GM21786 (cell line): ENCODE results near the gene ARFIP1.
A peak's percentile ranks its signal among the peaks of the same experiment; 100 is the strongest.
"Not testable (repeated sequence)": the region's sequence is repeated elsewhere in the genome, so short reads cannot be mapped to it uniquely, and the experiment has no call there.

Experiments used
- ATAC-seq: cut with Tn5 transposase; IDR thresholded peaks from one replicate; pipeline ENCODE4 v1.9.1; 2021; ENCODE audit not compliant: unreplicated experiment

Gene ARFIP1

DNA sequence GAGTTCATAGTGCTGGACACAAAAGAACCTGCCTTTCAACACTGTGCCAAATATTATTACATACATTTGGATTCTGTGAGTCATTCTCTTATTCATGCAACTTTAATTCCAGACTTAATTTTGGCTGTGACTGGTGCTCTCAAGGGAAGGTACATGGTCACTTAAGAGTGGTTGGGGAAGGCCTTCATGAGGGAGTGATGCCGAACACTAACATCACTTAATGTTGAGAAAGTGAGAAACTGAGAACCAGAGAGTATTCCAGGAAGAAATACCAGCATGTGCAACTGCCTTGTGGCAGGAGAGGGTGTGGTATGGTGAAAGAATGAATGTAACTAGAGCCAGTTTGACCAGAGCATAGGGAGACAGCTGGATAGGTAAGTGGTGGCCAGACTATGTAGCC, 114.9 kb downstream of the ARFIP1 start:
- no peak for ATAC-seq

DNA sequence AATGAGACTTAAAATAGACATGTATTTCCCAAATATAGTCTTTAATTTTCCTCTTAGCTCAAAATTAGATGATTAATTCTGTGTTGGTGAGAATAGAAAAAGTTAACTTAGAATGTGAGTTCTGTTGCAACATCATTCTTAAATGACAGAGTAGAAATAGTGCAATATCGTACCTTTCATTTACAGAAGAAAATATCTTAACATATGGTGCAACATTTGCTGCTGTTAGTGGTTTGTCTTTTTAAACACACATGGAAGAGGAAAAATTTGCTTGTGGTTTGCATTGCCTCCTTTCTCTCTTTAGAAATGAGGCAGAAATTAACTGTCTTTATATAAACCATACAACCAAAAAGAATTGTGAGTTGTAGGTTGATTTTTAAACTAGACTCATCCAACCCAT, 117.1 kb downstream of the ARFIP1 start:
- no peak for ATAC-seq

DNA sequence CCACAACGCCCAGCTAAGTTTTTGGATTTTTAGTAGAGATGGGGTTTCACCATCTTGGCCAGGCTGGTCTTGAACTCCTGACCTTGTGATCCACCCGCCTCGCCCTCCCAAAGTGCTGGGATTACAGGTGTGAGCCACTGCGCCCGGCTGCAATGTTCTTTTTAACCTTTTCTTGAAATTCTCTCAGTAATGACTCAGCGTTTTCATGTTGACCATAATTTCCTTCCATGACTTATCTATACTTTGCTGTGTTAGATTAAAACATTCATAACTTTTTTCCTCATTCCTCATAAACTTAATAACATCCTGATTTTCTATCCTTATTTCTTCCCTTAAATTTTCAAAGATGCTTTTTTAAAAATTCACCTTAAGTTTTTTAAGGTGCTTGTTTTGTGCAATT, 118.4 kb downstream of the ARFIP1 start:
- not testable (repeated sequence) for ATAC-seq

DNA sequence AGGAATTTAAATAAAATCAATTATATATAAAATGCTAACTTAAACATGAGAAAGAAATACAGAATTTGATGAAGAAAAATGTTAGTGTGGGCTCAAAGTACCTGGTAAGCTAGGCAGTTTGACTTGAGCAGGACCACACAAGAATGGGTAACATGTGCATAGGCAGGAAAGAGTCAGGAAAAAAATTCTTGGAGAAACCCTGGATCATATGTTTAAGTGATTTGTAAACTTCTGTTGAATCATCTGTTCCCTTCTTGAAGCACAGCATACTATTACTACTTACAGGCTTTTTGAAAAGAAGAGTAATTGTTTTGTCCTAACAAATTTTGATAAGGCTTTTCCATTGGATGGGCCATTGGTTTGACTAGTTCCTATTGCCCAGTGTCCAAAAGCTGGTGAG, 118.9 kb downstream of the ARFIP1 start:
- no peak for ATAC-seq

DNA sequence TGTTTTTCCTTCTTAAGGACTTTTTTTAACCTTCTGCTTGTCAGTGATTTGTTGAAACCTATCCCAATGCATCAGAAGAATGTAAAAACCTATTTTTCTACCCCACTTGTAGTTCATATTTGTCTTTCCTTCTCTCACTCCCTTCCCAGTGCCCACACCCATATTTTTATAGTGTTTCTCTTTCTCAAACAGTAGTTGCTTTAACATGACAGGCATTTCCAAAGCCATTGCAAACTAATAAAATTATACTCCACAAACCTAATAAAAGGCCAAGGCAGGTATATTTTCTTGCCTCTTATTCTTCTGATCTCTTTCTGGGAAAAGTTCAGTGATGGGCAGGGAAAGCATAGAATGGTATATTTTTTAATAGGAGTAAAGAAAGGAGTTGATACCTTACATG, 120.6 kb downstream of the ARFIP1 start:
- ATAC-seq: no peak

DNA sequence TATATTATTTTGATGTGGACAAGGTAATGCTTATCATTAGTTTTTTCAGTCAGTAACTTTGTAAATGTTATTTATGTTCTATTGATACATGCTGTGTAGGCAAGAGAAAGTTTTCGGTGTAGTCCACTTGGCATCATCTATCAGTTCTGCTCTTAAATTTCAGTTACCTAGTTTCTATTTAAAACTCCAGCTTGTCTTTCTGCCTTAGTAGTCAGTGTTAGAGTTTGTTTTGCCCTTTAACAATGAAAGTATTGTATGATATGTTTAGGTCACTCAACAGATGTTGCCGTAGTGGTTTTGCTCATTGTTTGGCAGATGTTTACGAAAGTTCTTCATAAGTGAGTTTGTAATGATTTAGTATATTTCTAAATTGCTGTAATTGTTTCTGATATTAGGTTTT, 121.5 kb downstream of the ARFIP1 start:
- ATAC-seq: no peak

DNA sequence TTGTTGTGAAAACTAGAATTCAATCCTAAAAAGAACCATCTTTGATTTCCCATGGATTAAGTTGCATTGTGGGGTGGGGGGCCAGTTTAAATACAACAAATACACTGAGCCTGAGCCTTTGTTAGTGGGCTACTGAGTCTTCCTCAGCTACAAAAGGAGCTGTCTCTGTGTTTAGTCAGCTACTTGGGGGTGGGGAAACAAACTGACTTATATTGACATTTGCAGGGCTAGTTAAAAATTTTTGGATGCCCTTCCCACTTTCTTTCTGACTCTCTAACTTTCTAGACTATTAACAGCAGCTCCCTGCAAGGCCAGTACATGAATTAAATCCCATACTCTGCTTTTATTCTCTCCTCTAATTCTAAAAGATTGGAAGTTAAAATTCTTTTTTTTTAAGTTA, 123.9 kb downstream of the ARFIP1 start:
- ATAC-seq: no peak

DNA sequence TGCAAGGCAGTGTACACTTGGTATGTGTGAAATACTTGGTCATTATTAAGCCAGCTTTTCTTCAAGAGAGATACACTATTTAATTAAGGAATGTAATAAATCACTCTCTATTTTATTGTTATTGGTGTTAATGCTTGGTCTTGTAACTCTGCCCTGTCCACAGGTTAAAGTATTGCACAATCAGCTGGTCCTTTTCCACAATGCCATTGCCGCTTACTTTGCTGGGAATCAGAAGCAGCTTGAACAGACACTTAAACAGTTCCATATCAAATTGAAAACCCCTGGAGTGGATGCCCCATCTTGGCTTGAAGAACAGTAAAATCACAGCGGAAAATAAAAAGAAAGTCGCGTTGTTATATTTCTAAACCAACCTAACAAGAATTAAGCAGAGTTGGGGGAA, 130.1 kb downstream of the ARFIP1 start:
- no peak for ATAC-seq

DNA sequence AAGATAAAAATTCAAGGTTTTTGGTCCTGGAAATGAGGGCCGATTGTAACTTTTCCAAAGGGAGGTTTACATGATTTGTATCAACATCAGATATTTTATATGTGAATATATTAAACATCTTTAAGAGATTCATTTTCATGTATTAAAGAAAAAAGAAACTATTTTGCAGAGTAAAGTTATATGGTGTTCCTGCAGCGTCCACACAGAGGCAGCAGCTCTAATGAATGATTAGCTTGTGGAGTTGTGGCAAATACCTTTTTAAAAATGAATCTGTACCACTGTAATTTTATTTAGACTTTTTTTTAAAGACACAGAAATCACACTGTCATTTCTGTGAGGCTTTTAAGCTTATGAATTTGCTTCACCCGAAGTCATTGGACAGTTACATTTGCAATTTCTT, 130.8 kb downstream of the ARFIP1 start:
- ATAC-seq: no peak

DNA sequence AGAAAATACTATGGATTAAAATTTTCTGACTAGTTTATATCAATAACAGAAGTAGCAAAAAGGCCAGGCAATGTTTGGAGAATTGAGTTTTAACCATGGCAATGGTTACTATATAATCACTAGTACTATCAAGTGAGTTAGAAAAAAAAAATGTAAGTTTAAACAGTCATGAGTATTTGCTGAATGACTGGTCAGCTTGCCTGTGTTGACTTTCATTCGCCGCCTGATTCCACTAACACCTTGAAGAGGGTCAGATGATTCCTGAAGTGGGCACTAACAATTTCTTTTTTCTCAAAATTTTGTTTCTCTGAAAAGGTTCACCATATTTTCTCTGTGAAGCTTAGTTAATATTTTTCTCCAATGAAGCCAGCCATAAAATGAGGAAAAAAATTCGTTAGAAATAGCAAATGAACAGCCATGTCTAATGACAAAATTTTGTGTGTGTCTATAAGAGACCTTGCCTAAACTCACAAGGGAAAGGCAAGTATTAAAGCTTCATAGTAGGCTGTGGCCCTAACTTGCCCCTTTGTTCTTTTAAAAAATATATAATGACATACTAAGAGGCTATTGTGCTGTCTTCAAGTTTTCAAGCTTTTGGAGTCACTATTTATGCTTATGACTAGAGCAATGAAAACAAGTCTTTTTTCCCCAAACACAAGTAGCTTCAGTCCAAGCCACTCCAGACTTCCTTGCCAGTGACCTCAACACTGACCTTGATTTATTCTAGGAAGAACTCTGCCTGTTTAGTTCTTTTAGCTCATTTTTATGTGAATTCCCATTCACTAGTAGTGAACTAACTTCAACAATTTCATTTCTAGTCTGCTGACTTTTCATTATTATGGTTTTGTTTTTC, 138.0 kb downstream of the ARFIP1 start:
- ATAC-seq: no peak

DNA sequence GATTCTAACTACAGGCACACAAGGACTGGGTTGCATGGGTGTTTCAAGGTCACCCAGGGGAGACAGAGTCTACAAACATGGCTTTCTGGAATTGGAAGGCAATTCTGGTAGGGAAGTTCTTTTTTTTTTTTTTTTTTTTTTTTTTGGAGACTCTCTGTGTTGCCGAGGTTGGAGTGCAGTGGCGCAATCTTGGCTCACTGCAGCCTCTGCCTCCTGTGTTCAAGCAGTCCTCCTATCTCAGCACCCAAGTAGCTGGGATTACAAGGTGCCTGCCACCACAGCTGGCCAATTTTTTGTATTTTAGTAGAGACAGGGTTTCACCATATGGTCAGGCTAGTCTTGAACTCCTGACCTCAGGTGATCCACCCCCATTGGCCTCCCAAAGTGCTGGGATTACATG, 140.1 kb downstream of the ARFIP1 start:
- no peak for ATAC-seq

DNA sequence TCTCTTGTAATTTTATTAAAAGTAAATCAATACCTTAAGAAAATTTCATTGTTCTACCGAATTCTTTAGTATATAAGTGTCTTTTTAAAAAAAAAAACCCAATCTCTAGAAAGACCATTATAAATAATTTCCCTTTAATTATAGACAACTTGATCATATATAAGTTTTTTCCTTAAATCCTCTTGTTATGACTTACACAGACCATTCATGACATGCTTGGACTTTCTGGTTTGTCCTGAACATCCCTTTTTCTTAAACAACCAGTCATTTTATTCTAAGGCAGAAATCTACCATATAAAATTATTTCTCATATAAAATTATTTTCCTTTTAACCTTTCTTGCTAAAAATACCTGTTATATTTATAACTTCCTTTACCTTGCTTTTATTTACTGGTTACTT, 141.0 kb downstream of the ARFIP1 start:
- ATAC-seq: no peak

DNA sequence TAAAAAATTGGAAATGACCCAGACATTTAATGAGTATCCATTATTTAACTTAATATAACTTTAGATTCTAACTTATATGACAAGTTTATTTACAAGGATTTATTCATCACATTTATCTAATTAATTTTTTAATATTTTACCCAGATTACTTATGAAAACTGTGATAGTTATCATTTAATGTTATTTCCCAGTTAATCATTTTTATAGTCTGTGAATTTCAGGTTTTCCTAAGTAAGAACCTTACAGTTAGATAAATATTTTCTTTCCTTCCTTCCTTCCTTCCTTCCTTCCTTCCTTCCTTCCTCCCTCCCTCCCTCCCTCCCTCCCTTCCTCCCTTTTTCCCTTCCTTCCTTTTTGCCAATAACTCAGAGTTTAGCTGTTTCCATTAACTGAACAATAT, 141.5 kb downstream of the ARFIP1 start:
- no peak for ATAC-seq

DNA sequence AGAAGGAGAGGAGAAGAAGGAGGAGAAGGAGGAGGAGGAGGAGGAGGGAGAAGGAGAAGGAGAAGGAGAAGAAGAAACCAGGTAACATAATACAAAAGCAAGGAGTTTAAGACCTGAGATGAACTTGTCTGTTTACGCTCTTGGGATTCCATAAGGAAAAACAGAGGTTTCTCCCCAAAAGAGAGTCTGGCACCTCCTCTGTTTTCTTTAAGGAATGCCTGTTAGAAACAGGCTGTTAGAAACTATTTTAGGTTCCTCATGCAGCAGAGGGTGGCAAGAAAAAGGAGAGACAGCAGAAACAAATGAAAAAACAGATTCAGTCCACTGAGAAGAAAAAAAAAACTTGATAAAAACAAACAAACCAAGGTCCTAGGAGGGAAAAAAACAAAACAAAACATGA, 146.1 kb downstream of the ARFIP1 start:
- no peak for ATAC-seq

DNA sequence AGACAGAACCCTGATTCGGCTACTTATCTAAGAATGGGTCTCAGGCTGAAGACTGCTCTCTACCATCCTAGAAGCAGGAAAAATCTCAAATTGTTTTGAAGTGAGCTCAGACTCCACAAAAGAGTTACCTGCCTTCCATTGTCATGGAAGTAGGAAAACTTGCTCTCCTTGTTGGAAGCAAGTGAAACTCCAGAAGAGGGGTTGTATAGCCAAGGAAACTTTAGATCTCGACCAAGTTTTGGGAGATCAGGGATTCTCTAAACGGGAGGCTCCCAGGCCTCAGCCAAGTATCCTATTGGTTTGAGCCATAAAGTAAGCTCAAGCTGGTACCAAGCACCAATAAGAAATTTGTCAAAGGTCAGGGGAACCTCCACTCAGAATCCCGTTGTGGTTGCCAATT, 147.2 kb downstream of the ARFIP1 start:
- no peak for ATAC-seq

DNA sequence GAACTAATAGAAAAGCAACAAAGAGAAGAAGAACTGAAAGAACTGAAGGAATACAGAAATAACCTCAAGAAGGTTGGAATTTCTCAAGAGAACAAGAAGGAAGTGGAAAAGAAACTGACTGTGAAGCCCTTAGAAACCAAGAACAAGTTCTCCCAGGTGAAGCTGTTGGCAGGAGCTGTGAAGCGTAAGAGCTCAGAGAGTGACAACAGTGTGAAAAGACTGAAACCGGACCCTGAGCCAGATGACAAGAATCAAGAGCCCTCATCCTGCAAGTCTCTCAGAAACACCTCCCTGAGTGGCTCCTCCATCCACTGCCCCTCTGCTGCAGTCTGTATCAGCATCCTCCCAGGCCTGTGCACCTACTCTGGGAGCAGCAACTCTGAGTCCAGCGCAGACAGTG, 148.0 kb downstream of the ARFIP1 start:
- ATAC-seq: peak; percentile 50

DNA sequence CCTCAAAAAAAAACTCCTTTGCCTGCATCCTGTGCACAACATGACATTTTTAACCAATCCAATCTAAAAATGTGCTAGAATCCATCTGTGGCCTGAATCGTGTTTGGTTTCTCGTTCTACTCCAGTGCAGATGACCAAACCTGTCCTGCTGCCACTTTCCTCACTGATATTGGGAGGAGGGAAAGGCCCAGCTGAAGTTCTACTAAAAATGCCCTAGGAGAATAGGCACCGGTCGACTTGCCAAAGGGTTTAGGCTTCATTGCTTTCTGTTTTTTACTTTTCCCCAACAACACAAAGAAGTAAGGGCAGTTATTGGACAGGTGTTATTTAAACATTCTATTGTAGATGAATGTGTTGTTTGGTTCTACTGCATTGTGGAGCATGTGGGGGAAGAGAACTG, 148.5 kb downstream of the ARFIP1 start:
- no peak for ATAC-seq

DNA sequence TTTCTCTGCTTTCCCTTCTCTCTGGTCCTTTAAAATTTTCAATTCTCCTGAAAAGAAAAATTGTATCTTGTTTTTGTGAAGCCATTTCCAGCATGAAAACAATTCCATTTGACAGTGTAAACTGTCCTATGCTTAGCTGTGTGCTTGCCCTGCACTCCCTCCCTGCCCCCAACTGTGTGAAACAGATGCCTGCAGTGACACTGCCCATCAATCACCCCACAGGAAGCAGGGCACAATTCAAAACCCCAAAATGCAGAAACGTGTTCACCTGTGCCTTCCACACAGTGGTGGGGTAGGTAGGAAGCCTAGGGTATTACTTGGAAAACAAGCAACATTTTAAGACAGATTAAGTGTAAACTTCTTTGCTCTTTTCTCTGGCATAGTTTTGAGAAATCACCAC, 150.1 kb downstream of the ARFIP1 start:
- ATAC-seq: no peak

DNA sequence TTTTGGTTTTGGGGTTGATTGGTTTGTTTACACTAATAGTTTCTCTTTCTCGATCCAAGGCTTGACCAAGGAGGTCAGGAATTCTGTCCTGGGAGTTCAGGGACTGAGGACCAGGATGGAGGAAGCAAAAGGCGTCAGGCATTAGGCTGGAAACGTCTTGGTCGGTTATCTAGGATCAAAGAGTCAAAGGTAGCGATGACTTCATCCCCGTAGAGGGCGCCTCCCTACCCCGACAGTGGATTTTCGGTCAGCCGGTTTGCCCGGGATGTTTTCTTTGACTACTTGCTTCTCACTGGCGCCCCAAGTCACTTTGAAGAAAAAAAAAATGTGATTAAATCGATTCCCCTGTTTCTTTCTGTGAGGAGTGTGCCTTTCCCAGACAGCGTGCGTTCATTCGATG, 155.4 kb downstream of the ARFIP1 start:
- no peak for ATAC-seq

DNA sequence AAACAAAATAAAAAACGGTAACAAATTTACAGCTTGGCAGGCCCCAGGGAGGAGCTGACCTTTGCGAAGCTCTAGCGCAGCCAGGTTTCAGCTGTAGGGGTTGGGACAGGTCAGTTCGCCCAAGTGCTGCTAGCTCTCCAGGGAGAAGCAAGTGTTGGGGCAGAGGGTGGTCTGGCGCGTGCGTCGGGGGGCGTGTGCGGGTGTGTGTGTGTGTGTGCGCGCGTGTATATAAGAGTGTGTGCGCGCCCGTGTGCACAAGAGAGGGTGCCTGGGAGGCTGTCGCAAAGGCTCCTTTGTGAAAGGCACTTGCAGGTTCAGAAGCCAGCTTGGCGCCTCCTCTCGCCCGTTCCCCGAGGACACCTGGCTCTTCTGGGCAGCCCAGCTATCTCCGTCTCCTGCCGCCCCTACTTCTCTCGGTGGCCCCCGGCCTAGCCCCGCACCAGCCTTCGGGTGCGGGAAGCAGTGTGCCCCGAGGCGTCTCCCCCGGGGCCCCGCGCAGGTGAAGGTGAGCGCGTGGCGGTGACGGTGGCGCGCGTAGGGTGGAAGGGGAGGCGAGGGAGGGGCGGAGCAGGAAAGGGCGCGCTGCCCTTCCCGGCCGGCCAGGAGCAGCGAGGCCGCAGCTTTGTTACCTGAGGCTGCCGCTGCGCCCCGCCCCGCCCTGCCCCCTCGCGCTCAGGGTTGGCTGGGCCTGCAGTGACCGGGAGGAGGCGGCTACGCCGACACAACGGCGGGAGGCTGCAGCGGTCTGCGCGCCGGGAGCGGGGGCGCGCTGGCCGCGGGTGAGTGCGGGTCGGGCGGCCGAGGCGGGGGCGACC, 156.1 kb downstream of the ARFIP1 start, which contains the start of gene FHDC1:
Gene FHDC1, plus strand, starts transcription at position 693 of the 815 bp plus-strand sequence. CDS start 6,735 bp downstream, outside the sequence.
- no peak for ATAC-seq

DNA sequence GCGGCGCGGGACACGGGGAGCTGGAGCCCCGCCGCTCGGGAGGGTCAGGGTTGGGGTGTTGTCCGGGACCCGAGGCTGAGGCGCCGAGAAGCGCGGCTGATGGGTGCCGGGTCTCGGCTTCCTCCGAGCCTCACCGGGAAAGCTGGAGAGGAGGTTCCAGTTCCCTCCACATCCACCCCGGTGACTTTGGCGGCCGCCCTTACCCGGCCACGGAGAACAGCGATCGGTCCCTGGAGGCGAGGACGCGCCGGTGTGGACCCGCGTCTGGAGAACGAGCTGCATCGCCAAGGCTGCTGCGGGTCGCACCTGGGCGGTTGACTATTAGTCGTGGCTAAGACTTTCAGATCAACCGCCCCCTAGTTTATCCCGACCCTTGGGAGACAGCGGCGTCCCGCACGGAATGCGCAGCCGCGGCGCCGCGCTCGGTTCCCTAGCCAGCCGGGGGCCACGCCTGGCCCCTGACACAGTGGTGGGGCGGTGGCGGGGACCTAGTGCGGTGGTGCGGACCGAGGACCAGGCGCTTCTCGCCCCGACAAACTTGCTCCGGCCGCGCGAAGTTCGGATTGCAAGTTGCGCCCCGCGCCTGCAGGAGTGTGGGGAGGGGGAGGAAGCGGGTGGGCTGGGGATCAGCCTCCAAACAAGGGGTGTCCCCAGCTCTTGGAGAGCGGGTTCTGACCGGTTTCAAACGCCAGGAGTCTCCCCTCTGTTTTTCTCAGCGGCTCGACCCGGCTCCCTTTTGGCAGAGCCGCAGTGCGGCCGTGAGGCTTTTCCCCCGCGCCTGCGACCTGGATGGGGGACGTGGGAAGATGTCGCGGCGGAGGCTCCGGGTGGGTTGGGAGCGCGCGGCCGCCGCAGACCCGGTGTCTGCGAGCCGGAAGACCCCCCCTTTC, 156.9 kb downstream of the ARFIP1 start:
- ATAC-seq: no peak
